Stimulated activated CD8-positive, alpha-beta memory T cell treated with anti-CD3 and anti-CD28 coated beads, Interleukin-7, amount 100 ng/mL, for 48 hours (primary cell): Measurements from ENCODE around the gene ELMO1.

Source experiments
- DNase-seq, 2 donors: peaks; one replicate each; pipeline ENCODE4 v3.0.0-alpha.2; 2020; ENCODE audit warnings: low read depth in 1 of 2; ENCODE audit errors: extremely low read depth in 1 of 2

ELMO1 gene

GRCh38 chr7:37039131-37039749 lies 409.4 kb downstream of the ELMO1 start:
- DNase-seq, result no peak

- DNase-seq, result no peak
Measured at GRCh38 chr7:37038706-37039105, 410.0 kb downstream of the ELMO1 start.

GRCh38 chr7:37037286-37037685 lies 411.4 kb downstream of the ELMO1 start:
- no peak for DNase-seq

GRCh38 chr7:37035631-37036030 lies 413.0 kb downstream of the ELMO1 start:
- no peak for DNase-seq

GRCh38 chr7:37033141-37033540 lies 415.5 kb downstream of the ELMO1 start:
- no peak for DNase-seq

GRCh38 chr7:37032258-37032601 lies 416.4 kb downstream of the ELMO1 start:
- no peak for DNase-seq

- peak; percentile 2 to 45 for DNase-seq
Measured at GRCh38 chr7:37031571-37032257, 416.9 kb downstream of the ELMO1 start.

- DNase-seq, result peak in 1 of 2 donors; percentile 41
Measured at GRCh38 chr7:37028909-37029440, 419.7 kb downstream of the ELMO1 start.

- DNase-seq, result no peak
Measured at GRCh38 chr7:37027557-37028341, 420.9 kb downstream of the ELMO1 start.

GRCh38 chr7:37027104-37027503 lies 421.6 kb downstream of the ELMO1 start:
- no peak for DNase-seq

GRCh38 chr7:37018954-37019353 lies 429.7 kb downstream of the ELMO1 start:
- DNase-seq, result no peak

GRCh38 chr7:37016064-37016878 lies 432.4 kb downstream of the ELMO1 start:
- DNase-seq, result no peak

GRCh38 chr7:37015353-37016034 lies 433.2 kb downstream of the ELMO1 start:
- DNase-seq, result no peak

- no peak for DNase-seq
Measured at GRCh38 chr7:37013771-37014170, 434.9 kb downstream of the ELMO1 start.

GRCh38 chr7:37011151-37011890 lies 437.3 kb downstream of the ELMO1 start:
- no peak for DNase-seq

- DNase-seq, result no peak
Measured at GRCh38 chr7:37009125-37009675, 439.5 kb downstream of the ELMO1 start.

- no peak for DNase-seq
Measured at GRCh38 chr7:37007691-37008090, 441.0 kb downstream of the ELMO1 start.

GRCh38 chr7:37007268-37007667 lies 441.4 kb downstream of the ELMO1 start:
- no peak for DNase-seq

- DNase-seq, result no peak
Measured at GRCh38 chr7:37006764-37007163, 441.9 kb downstream of the ELMO1 start.
